Fibroblast of mammary gland (primary cell): ENCODE results near the gene USP26.
"Not testable (repeated sequence)": the region's sequence is repeated elsewhere in the genome, so short reads cannot be mapped to it uniquely, and the experiment has no call there.

ENCODE experiments used
- DNase-seq: peaks from one replicate; pipeline ENCODE4 v3.0.0-alpha.2; 2010; ENCODE audit warnings: low read depth
- H3K4me3 ChIP-seq: 2 replicates; pipeline ENCODE4 v1.5.1; 2011; ENCODE audit warnings: low read depth, mild to moderate bottlenecking, low read length, moderate library complexity; ENCODE audit not compliant: control insufficient read depth
- TF ChIP-seq, protein P1 (sequence below): conservative IDR thresholded peaks from 2 replicates; pipeline ENCODE4 v1.5.1; 2011; ENCODE audit warnings: low read depth, low read length, inconsistent platforms; ENCODE audit not compliant: control insufficient read depth, insufficient read depth

USP26 gene

DNA sequence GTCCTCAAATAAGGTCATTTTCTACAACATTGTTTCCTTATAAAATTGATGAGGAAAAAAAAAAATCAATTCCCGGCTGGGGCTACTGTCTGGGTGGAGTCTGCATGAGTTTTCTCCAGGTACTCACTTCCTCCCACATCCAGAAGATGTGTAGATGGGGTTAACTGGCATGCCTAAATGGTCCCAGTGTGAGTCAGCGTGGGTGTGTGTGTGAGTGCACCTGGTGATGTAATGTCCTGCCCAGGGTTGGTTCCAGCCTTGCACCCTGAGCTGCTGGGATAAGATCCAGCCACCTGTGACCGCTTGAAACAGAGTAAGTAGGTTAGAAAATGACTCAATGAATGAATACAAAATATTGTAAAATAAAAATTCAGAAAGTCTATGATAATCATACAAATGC lies 11.1 kb downstream of the USP26 start:
- TF ChIP-seq, protein P1, sequence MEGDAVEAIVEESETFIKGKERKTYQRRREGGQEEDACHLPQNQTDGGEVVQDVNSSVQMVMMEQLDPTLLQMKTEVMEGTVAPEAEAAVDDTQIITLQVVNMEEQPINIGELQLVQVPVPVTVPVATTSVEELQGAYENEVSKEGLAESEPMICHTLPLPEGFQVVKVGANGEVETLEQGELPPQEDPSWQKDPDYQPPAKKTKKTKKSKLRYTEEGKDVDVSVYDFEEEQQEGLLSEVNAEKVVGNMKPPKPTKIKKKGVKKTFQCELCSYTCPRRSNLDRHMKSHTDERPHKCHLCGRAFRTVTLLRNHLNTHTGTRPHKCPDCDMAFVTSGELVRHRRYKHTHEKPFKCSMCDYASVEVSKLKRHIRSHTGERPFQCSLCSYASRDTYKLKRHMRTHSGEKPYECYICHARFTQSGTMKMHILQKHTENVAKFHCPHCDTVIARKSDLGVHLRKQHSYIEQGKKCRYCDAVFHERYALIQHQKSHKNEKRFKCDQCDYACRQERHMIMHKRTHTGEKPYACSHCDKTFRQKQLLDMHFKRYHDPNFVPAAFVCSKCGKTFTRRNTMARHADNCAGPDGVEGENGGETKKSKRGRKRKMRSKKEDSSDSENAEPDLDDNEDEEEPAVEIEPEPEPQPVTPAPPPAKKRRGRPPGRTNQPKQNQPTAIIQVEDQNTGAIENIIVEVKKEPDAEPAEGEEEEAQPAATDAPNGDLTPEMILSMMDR: no peak
- no peak for DNase-seq
- no peak overlapping the region for H3K4me3 ChIP-seq

- H3K4me3 ChIP-seq, DNase-seq: not testable (repeated sequence)
These were observed 11.9 kb downstream of the USP26 start for GRCh38 chrX:133085056-133085455.

DNA sequence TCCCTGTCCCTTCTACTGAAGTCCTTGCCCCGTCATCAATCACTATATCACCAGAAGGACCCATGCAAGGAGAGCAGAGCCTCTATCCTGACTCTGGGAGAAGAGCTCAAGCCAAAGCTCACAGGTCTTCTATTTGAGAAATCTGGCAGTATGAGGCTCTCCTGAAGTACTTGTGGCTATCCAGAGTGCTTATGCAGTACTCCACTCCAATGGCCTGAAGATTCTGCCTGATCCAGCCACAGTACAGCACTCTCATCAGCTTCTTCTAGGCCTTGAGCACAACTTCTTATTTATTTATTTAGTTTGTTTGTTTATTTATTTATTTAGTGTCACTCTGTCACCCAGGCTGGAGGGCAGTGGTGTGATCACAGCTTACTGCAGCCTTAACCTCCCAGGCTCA lies 13.0 kb downstream of the USP26 start:
- TF ChIP-seq, protein P1: no peak
- no peak for DNase-seq
- H3K4me3 ChIP-seq: no peak overlapping the region

DNA sequence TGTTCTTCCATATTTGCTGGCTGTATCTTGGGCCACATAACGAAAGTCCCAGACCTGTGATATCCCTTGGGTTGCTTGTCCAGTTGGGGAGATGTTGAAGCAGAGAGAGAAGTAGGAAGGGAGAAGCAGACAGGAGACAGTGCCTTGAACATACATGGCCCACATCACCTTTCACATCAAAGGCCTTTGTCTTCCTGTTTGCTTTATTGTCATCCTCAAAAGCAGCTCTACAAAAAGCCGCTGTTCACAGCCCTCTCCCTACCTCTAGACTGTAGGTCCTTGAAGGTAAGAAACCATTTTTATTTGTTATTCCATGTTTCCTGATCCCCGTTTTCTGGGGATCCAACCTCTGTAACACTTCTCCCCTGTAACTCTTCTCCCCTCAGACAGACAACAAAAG lies 14.9 kb downstream of the USP26 start:
- no peak overlapping the region for H3K4me3 ChIP-seq
- TF ChIP-seq, protein P1: no peak
- no peak for DNase-seq

DNA sequence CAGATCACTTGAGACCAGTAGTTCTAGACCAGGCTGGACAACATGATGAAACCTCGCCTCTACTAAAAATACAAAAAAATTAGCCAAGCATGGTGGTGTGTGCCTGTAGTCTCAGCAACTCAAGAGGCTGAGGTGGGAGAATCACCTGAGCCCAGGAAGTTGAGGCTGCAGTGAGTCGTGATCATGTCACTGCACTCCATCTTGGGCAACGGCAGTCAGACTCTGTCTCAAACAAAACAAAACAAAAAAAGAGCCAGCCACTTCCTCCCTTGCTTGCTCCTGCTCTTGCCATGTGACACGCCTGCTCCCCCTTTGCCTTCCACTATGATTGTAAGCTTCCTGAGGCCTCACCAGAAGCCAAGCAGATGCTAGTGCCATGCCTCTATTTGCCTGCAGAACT lies 19.1 kb downstream of the USP26 start:
- not testable (repeated sequence) for H3K4me3 ChIP-seq, DNase-seq

DNA sequence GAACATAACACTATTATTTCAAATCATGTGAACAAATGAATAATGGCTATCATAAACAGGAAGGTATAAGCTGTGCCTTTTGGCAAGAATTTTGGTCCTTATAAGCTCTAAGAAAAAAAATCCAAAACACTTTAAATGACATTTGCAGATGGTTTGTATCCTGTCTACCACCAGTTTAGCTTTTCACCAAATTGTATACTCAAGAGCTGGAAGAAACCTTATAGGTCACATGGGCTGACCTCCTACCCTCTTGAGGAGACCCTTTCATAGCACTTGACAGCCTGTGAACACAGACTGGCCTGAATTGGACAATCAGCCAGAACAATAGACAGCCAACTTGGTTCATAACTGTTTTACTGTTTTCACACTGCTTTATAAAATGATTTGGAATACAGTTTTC lies 24.3 kb downstream of the USP26 start:
- TF ChIP-seq, protein P1: no peak
- H3K4me3 ChIP-seq: no peak overlapping the region
- DNase-seq: no peak

DNA sequence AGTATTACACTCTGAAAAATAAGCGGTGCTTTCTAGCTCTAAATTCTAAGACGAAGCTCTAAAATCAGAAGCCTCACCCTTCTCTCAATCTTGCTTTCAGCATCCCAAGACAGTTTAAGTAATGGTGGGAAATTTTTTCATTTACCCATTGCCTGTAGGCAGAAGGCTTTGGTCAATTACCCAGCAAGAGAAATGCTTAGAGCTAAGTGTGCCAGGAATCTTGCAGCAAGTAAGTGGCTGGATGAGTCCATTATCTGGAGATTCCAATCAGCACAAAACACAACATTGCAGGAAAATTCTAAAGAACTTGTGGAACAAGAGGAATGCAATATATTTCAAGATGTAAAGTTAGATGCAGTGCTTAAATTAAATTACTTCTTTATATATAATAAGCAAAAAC lies 28.4 kb downstream of the USP26 start:
- H3K4me3 ChIP-seq: no peak overlapping the region
- DNase-seq: no peak
- TF ChIP-seq, protein P1: no peak

GRCh38 chrX:133056341-133056740 lies 40.6 kb downstream of the USP26 start:
- no peak overlapping the region for H3K4me3 ChIP-seq
- no peak for DNase-seq
- TF ChIP-seq, protein P1: no peak
